Measurements from ENCODE around the gene KLHL8. TPM values are rescaled to one million over a fixed set of nuclear protein-coding genes. Genes with fewer than 3 reads are reported as not detected.

The KLHL8 gene
- total RNA-seq, 4 donors from 2014 or later = 9.4 to 18.7 (median 13.6) TPM

- Histone ChIP-seq H3K27me3 (no peaks in the 10 kb centered on the region), H3K9me3 (peaks cover 17 to 21% of the 10 kb centered on the region in 2 donors), H3K27ac (no peak overlapping the region), H3K36me3 (no peaks in the 10 kb centered on the region), H3K4me1 (peaks cover 7 to 16% (median 14%) of the 10 kb centered on the region in 4 donors), H3K4me3 (no peak overlapping the region)
- DNase-seq = no peak
- in situ Hi-C loops (cut with MboI; ENCODE audit: low pct_ligation_motif_present in 1 of 4, low pct_unique_long_range_greater_than_20kb in 1 of 4, low sequenced_read_pairs in 3 of 4) = loop anchor here (10.0 to 25.0 kb wide), 3 partner anchors 84 to 327 kb away; no protein-coding TSS in a partner anchor
- no peak for TF ChIP-seq POLR2A (IDR thresholded peaks at IDR 0.05)
- no peak for TF ChIP-seq EP300 (IDR thresholded peaks at IDR 0.05; ENCODE audit: low read depth)
- no peak for TF ChIP-seq POLR2AphosphoS5 (IDR thresholded peaks at IDR 0.05)
- no peak for TF ChIP-seq CTCF (IDR thresholded peaks at IDR 0.05)
- 85 to 86% methylated on average over 4 to 5 of the region's 5 CpGs for WGBS, 2 donors (ENCODE audit: low coverage in 1 of 2)
- intact Hi-C loops (cut with DNase I; ENCODE audit: low total_unique reads) = loop anchor here (5.0 kb wide), 1 partner anchor 87 kb away; no protein-coding TSS in a partner anchor
Measured at GRCh38 chr4:87239194-87239593, 18.8 kb upstream of the KLHL8 start.

GRCh38 chr4:87236861-87237260 is 16.4 kb upstream of the KLHL8 start:
- H3K4me1 ChIP-seq = peaks cover 7 to 16% (median 14%) of the 10 kb centered on the region in 4 donors
- intact Hi-C loops (cut with DNase I; ENCODE audit: low total_unique reads) (loop anchor here (5.0 kb wide), 1 partner anchor 85 kb away; no protein-coding TSS in a partner anchor), in situ Hi-C loops (cut with MboI; ENCODE audit: low pct_ligation_motif_present in 1 of 4, low pct_unique_long_range_greater_than_20kb in 1 of 4, low sequenced_read_pairs in 3 of 4) (loop anchor here (10.0 to 25.0 kb wide), 3 partner anchors 82 to 325 kb away; no protein-coding TSS in a partner anchor)

GRCh38 chr4:87235020-87235671 is 14.7 kb upstream of the KLHL8 start:
- TF ChIP-seq EP300 (IDR thresholded peaks at IDR 0.05; ENCODE audit: low read depth) (no peak), POLR2A (IDR thresholded peaks at IDR 0.05) (no peak), CTCF (IDR thresholded peaks at IDR 0.05) (no peak), POLR2AphosphoS5 (IDR thresholded peaks at IDR 0.05) (no peak)
- Histone ChIP-seq H3K27me3 (no peaks in the 10 kb centered on the region), H3K4me3 (peak overlapping the region in 3 of 4 donors; percentile 29 to 49 (median 39)), H3K4me1 (peaks cover 7 to 14% (median 9%) of the 10 kb centered on the region in 4 donors), H3K36me3 (no peaks in the 10 kb centered on the region), H3K9me3 (no peaks in the 10 kb centered on the region), H3K27ac (no peak overlapping the region)
- WGBS, 2 donors (ENCODE audit: low coverage in 1 of 2) = 21 to 35% methylated on average over 4 of the region's 4 CpGs
- DNase-seq = no peak
- in situ Hi-C loops (cut with MboI; ENCODE audit: low pct_ligation_motif_present in 1 of 4, low pct_unique_long_range_greater_than_20kb in 1 of 4, low sequenced_read_pairs in 3 of 4) (loop anchor here (10.0 to 25.0 kb wide), 3 partner anchors 80 to 323 kb away; no protein-coding TSS in a partner anchor), intact Hi-C loops (cut with DNase I; ENCODE audit: low total_unique reads) (loop anchor here (5.0 kb wide), 1 partner anchor 83 kb away; no protein-coding TSS in a partner anchor)

More at GRCh38 chr4:87236861-87237260, 16.4 kb upstream of the KLHL8 start:
- no peak overlapping the region for H3K4me3 ChIP-seq
- no peak overlapping the region for H3K27ac ChIP-seq
- DNase-seq = no peak
- 50 to 80% methylated on average over 1 to 9 of the region's 9 CpGs for WGBS, 2 donors (ENCODE audit: low coverage in 1 of 2)
- no peaks in the 10 kb centered on the region for H3K9me3 ChIP-seq
- H3K27me3 ChIP-seq = no peaks in the 10 kb centered on the region
- TF ChIP-seq EP300 (IDR thresholded peaks at IDR 0.05; ENCODE audit: low read depth) (no peak), POLR2A (IDR thresholded peaks at IDR 0.05) (no peak), CTCF (IDR thresholded peaks at IDR 0.05) (no peak), POLR2AphosphoS5 (IDR thresholded peaks at IDR 0.05) (no peak)
- no peaks in the 10 kb centered on the region for H3K36me3 ChIP-seq

- H3K9me3 ChIP-seq = no peaks in the 10 kb centered on the region
- DNase-seq = no peak
- TF ChIP-seq EP300 (IDR thresholded peaks at IDR 0.05; ENCODE audit: low read depth) = no peak
- no peak for TF ChIP-seq POLR2AphosphoS5 (IDR thresholded peaks at IDR 0.05)
- no peak for TF ChIP-seq CTCF (IDR thresholded peaks at IDR 0.05)
- no peak for TF ChIP-seq POLR2A (IDR thresholded peaks at IDR 0.05)
- 82 to 86% methylated on average over 2 of the region's 2 CpGs for WGBS, 2 donors (ENCODE audit: low coverage in 1 of 2)
- intact Hi-C loops (cut with DNase I; ENCODE audit: low total_unique reads) = no loop called here
- no peaks in the 10 kb centered on the region for H3K36me3 ChIP-seq
- no peak overlapping the region for H3K4me3 ChIP-seq
- H3K27ac ChIP-seq = no peak overlapping the region
- H3K27me3 ChIP-seq = no peaks in the 10 kb centered on the region
- H3K4me1 ChIP-seq = peaks cover 12 to 30% (median 17%) of the 10 kb centered on the region in 4 donors
- in situ Hi-C loops (cut with MboI; ENCODE audit: low pct_ligation_motif_present in 1 of 4, low pct_unique_long_range_greater_than_20kb in 1 of 4, low sequenced_read_pairs in 3 of 4) = loop anchor here (5.0 to 25.0 kb wide), 5 partner anchors 75 to 320 kb away; no protein-coding TSS in a partner anchor
Measured at GRCh38 chr4:87232216-87232615, 11.8 kb upstream of the KLHL8 start.

Measured in transverse colon (tissue), 4 donors.